ENCODE measurements around the gene C18orf54.

The C18orf54 gene

GRCh38 chr18:54338230-54338629 lies 19.5 kb upstream of the C18orf54 start:
- Histone ChIP-seq H4K20me1 (ENCODE audit: control insufficient read depth, insufficient read depth, low read depth, low read length) (no peaks in the 10 kb centered on the region), H3K9me3 (ENCODE audit: control insufficient read depth, insufficient read depth, low read length) (peaks cover 3% of the 10 kb centered on the region; the same call in 1 of the 2 replicates), H3F3A (ENCODE audit: control insufficient read depth, insufficient read depth) (no peaks in the 10 kb centered on the region), H3K9me2 (replicated peaks; ENCODE audit: control insufficient read depth, low read length) (no peaks in the 10 kb centered on the region), H3K36me3 (ENCODE audit: control insufficient read depth, low read length) (no peaks in the 10 kb centered on the region), H3K4me3 (ENCODE audit: low read length) (no peak overlapping the region), H3K27ac (ENCODE audit: low read depth, low read length) (no peak overlapping the region), H3K79me2 (ENCODE audit: control insufficient read depth, low read length) (no peaks in the 10 kb centered on the region), H3K4me1 (ENCODE audit: control insufficient read depth, low read length) (no peaks in the 10 kb centered on the region), H3K4me2 (ENCODE audit: low read length) (no peak overlapping the region), H3K27me3 (ENCODE audit: control insufficient read depth, low read length) (no peaks in the 10 kb centered on the region)
- TF ChIP-seq EZH2phosphoT487 (IDR thresholded peaks at IDR 0.05; ENCODE audit: borderline replicate concordance, low read length) (no peak), CTCF (IDR thresholded peaks at IDR 0.05; ENCODE audit: low read depth, low read length, poor library complexity, severe bottlenecking) (no peak)

GRCh38 chr18:54351186-54351585 lies 6.5 kb upstream of the C18orf54 start:
- TF ChIP-seq EZH2phosphoT487 (IDR thresholded peaks at IDR 0.05; ENCODE audit: borderline replicate concordance, low read length) = no peak
- no peak for TF ChIP-seq CTCF (IDR thresholded peaks at IDR 0.05; ENCODE audit: low read depth, low read length, poor library complexity, severe bottlenecking)
- no peak overlapping the region for H3K27ac ChIP-seq (ENCODE audit: low read depth, low read length)
- H3K79me2 ChIP-seq (ENCODE audit: control insufficient read depth, low read length) = no peaks in the 10 kb centered on the region
- H3K9me3 ChIP-seq (ENCODE audit: control insufficient read depth, insufficient read depth, low read length) = no peaks in the 10 kb centered on the region
- no peak overlapping the region for H3K4me3 ChIP-seq (ENCODE audit: low read length)
- no peaks in the 10 kb centered on the region for H3K9me2 ChIP-seq (replicated peaks; ENCODE audit: control insufficient read depth, low read length)
- H3K27me3 ChIP-seq (ENCODE audit: control insufficient read depth, low read length) = no peaks in the 10 kb centered on the region; the same call in 1 of the 2 replicates
- H4K20me1 ChIP-seq (ENCODE audit: control insufficient read depth, insufficient read depth, low read depth, low read length) = no peaks in the 10 kb centered on the region
- H3K36me3 ChIP-seq (ENCODE audit: control insufficient read depth, low read length) = no peaks in the 10 kb centered on the region
- H3K4me2 ChIP-seq (ENCODE audit: low read length) = no peak overlapping the region
- no peaks in the 10 kb centered on the region for H3K4me1 ChIP-seq (ENCODE audit: control insufficient read depth, low read length)
- H3F3A ChIP-seq (ENCODE audit: control insufficient read depth, insufficient read depth) = no peaks in the 10 kb centered on the region

- H3K4me1 ChIP-seq (ENCODE audit: control insufficient read depth, low read length) = peaks cover 21% of the 10 kb centered on the region
- peak overlapping the region; percentile 86 for H3K4me2 ChIP-seq (ENCODE audit: low read length)
- no peaks in the 10 kb centered on the region for H3K9me3 ChIP-seq (ENCODE audit: control insufficient read depth, insufficient read depth, low read length)
- H3K27ac ChIP-seq (ENCODE audit: low read depth, low read length) = peak overlapping the region; percentile 65; the same call in 1 of the 2 replicates
- H3K9me2 ChIP-seq (replicated peaks; ENCODE audit: control insufficient read depth, low read length) = no peaks in the 10 kb centered on the region
- peaks cover 33% of the 10 kb centered on the region for H3K36me3 ChIP-seq (ENCODE audit: control insufficient read depth, low read length)
- H4K20me1 ChIP-seq (ENCODE audit: control insufficient read depth, insufficient read depth, low read depth, low read length) = no peaks in the 10 kb centered on the region
- H3K27me3 ChIP-seq (ENCODE audit: control insufficient read depth, low read length) = no peaks in the 10 kb centered on the region
- H3K4me3 ChIP-seq (ENCODE audit: low read length) = peak overlapping the region; percentile 81
- H3F3A ChIP-seq (ENCODE audit: control insufficient read depth, insufficient read depth) = no peaks in the 10 kb centered on the region
- TF ChIP-seq EZH2phosphoT487 (IDR thresholded peaks at IDR 0.05; ENCODE audit: borderline replicate concordance, low read length) (no peak), CTCF (IDR thresholded peaks at IDR 0.05; ENCODE audit: low read depth, low read length, poor library complexity, severe bottlenecking) (no peak)
- peaks cover 25% of the 10 kb centered on the region for H3K79me2 ChIP-seq (ENCODE audit: control insufficient read depth, low read length)
These were observed 535 bp upstream of the C18orf54 start for GRCh38 chr18:54357082-54357659.
